ENCODE data around the gene COA1.

DNA sequence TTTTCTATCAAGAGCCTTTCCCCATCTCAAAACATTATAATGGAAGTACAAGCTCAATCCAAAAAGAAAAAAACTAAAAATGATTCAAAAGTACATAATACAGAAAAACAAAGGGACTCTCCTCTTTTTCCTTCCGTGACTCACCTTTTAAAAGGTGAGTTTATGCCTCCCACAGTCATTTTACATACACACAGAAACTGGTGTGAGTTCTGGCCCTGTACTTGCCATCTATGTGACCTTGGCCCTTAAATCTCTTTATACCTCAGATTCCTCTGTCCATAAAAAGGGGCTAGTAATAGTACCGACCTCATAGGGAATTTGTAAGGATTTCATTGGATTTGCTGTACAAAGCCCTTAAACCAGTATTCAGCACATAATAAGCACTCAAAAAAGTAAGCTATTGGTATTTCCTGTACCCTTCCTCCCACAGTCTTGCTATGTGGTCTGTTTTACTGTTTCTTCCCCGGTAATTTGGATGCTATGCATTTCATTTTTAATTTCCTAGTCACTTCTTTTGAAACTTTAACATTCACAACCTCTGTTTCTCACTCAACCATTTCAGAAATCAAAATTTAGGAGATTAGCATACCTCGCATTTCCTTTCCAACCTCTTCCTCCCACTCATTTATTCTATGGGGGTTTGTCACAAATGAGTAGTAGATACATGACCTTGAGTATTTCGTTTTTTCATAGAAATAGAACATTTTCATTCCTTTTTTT is 107.4 kb downstream of the COA1 start:
- TF ChIP-seq GATA2 (IDR thresholded peaks at IDR 0.05; ENCODE audit: low read depth, low read length), result no peak
- TF ChIP-seq GATA3 (IDR thresholded peaks at IDR 0.05; ENCODE audit: low read depth, low read length), result no peak
